ENCODE results near the gene CRIP3. TPM values are rescaled to one million over a fixed set of nuclear protein-coding genes. Genes with fewer than 3 reads are reported as not detected.

The CRIP3 gene
- total and polyA plus RNA-seq, 2 of the 8 experiments (the other 6 are each of a cell fraction or from before 2014, with no cell fraction given): 34.0 to 46.3 TPM

- no peak for TF ChIP-seq ZNF274 (IDR thresholded peaks at IDR 0.05; ENCODE audit: borderline replicate concordance, extremely low read depth, low read length)
- TF ChIP-seq CHD1 (IDR thresholded peaks at IDR 0.05; ENCODE audit: low read depth, low read length): no peak
- TF ChIP-seq BCL11A (IDR thresholded peaks at IDR 0.05; ENCODE audit: low read depth in 2 of 2, low read length in 2 of 2): no peak
These were observed 38.8 kb upstream of the CRIP3 start (continued) for GRCh38 chr6:43347444-43347843.
